Testis (tissue), 2 donors: ENCODE results near the gene MTOR.

Source experiments
- CTCF ChIP-seq, 3 experiments: fragments of 450-650 bp in 2 of 3; fragments of 200-600 bp in 1 of 3; sonication (generic) in 1 of 3; IDR thresholded peaks; one replicate each; pipeline ENCODE4 v1.5.1; 2016 to 2019; ENCODE audit warnings: antibody characterized with exemption in 3 of 3, mild to moderate bottlenecking in 2 of 3, moderate library complexity in 1 of 3
- POLR2A ChIP-seq: fragments of 450-650 bp; IDR thresholded peaks from one replicate; pipeline ENCODE4 v1.6.1; 2017; ENCODE audit warnings: antibody characterized with exemption, mild to moderate bottlenecking, moderate library complexity

- no peak for TF ChIP-seq CTCF (IDR thresholded peaks at IDR 0.05)
- TF ChIP-seq POLR2A: no peak
These were observed 29.1 kb downstream of the MTOR start for GRCh38 chr1:11233208-11233607.
